Measurements from ENCODE around the gene OR2S2.
"Not testable (repeated sequence)": the region's sequence is repeated elsewhere in the genome, so short reads cannot be mapped to it uniquely, and the experiment has no call there.

The OR2S2 gene

GRCh38 chr9:35958104-35958837 is at the start of gene OR2S2:
Gene OR2S2, minus strand, starts transcription at chr9:35958154. Its CDS starts 56 bp downstream, at chr9:35958098.
- no peak within 1 kb of the TSS for H3K4me3 ChIP-seq (ENCODE audit: low read depth, low read length)

GRCh38 chr9:36007316-36007708 is 49.4 kb upstream of the OR2S2 start:
- H3K4me3 ChIP-seq (ENCODE audit: low read depth, low read length) = no peak overlapping the region

GRCh38 chr9:36006549-36007315 is 48.8 kb upstream of the OR2S2 start:
- no peak overlapping the region for H3K4me3 ChIP-seq (ENCODE audit: low read depth, low read length)

GRCh38 chr9:36005891-36006290 is 47.9 kb upstream of the OR2S2 start:
- no peak overlapping the region for H3K4me3 ChIP-seq (ENCODE audit: low read depth, low read length)

GRCh38 chr9:35998333-35998732 is 40.4 kb upstream of the OR2S2 start:
- H3K4me3 ChIP-seq (ENCODE audit: low read depth, low read length) = no peak overlapping the region

GRCh38 chr9:35997016-35997415 is 39.1 kb upstream of the OR2S2 start:
- H3K4me3 ChIP-seq (ENCODE audit: low read depth, low read length) = not testable (repeated sequence)

GRCh38 chr9:35996358-35996970 is 38.5 kb upstream of the OR2S2 start:
- no peak overlapping the region for H3K4me3 ChIP-seq (ENCODE audit: low read depth, low read length)

- H3K4me3 ChIP-seq (ENCODE audit: low read depth, low read length) = no peak overlapping the region
Observed at GRCh38 chr9:35994959-35995358, 37.0 kb upstream of the OR2S2 start.

- H3K4me3 ChIP-seq (ENCODE audit: low read depth, low read length) = no peak overlapping the region
Observed at GRCh38 chr9:35993976-35994720, 36.2 kb upstream of the OR2S2 start.

GRCh38 chr9:35993136-35993535 is 35.2 kb upstream of the OR2S2 start:
- not testable (repeated sequence) for H3K4me3 ChIP-seq (ENCODE audit: low read depth, low read length)

GRCh38 chr9:35990155-35990554 is 32.2 kb upstream of the OR2S2 start:
- no peak overlapping the region for H3K4me3 ChIP-seq (ENCODE audit: low read depth, low read length)

- H3K4me3 ChIP-seq (ENCODE audit: low read depth, low read length) = no peak overlapping the region
Observed at GRCh38 chr9:35984021-35984420, 26.1 kb upstream of the OR2S2 start.

GRCh38 chr9:35981699-35982098 is 23.7 kb upstream of the OR2S2 start:
- no peak overlapping the region for H3K4me3 ChIP-seq (ENCODE audit: low read depth, low read length)

GRCh38 chr9:35980289-35981011 is 22.5 kb upstream of the OR2S2 start:
- H3K4me3 ChIP-seq (ENCODE audit: low read depth, low read length) = no peak overlapping the region

- H3K4me3 ChIP-seq (ENCODE audit: low read depth, low read length) = no peak overlapping the region
Observed at GRCh38 chr9:35978792-35979191, 20.8 kb upstream of the OR2S2 start.

GRCh38 chr9:35976726-35977125 is 18.8 kb upstream of the OR2S2 start:
- no peak overlapping the region for H3K4me3 ChIP-seq (ENCODE audit: low read depth, low read length)

- no peak overlapping the region for H3K4me3 ChIP-seq (ENCODE audit: low read depth, low read length)
Observed at GRCh38 chr9:35974800-35975199, 16.8 kb upstream of the OR2S2 start.

GRCh38 chr9:35972093-35972492 is 14.1 kb upstream of the OR2S2 start:
- no peak overlapping the region for H3K4me3 ChIP-seq (ENCODE audit: low read depth, low read length)

- H3K4me3 ChIP-seq (ENCODE audit: low read depth, low read length) = no peak overlapping the region
Observed at GRCh38 chr9:35967042-35967441, 9.1 kb upstream of the OR2S2 start.

- H3K4me3 ChIP-seq (ENCODE audit: low read depth, low read length) = no peak overlapping the region
Observed at GRCh38 chr9:35966433-35966832, 8.5 kb upstream of the OR2S2 start.

GRCh38 chr9:35965011-35965410 is 7.1 kb upstream of the OR2S2 start:
- no peak overlapping the region for H3K4me3 ChIP-seq (ENCODE audit: low read depth, low read length)

Measured in iPS-11a (cell line).